Measurements from ENCODE around the gene SLC5A3.

The SLC5A3 gene

DNA sequence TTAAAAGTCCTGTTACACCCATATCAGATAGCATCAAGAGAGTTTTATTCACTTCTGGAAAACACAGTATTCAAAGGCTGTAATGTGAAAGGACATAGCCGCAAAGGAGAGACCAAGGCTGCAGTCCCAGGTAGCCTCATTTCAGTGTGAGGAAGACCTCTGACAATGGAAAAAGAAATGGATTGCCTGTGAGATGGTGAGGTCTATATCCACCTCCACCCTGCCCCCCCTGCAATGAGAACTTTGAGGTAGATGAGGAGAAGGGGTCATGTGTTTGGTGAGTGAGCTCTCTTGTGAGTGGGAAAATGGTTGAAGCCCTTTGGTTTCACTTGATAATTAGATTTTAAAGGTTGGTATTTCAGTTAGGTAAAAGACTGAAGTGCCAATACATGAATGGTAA lies 3.5 kb downstream of the SLC5A3 start:
- Histone ChIP-seq H3K36me3 (ENCODE audit: control insufficient read depth in 4 of 4, insufficient read depth in 4 of 4, low read length in 3 of 4) (peaks cover 0 to 7% (median 2%) of the 10 kb centered on the region in 4 experiments), H3K4me1 (ENCODE audit: control extremely low read depth in 1 of 4, control insufficient read depth in 4 of 4, insufficient read depth in 4 of 4, low read length in 3 of 4) (peaks cover 0 to 59% (median 18%) of the 10 kb centered on the region in 4 experiments), H3K4me3 (ENCODE audit: control insufficient read depth in 1 of 7, extremely low read depth in 1 of 7, insufficient read depth in 4 of 7, low read depth in 2 of 7, low read length in 6 of 7) (no peak overlapping the region), H3K27ac (ENCODE audit: insufficient read depth in 1 of 2, low read depth in 1 of 2, low read length in 2 of 2, poor library complexity in 1 of 2, severe bottlenecking in 2 of 2) (no peak overlapping the region), H3K27me3 (replicated peaks in 2 of 5; ENCODE audit: control insufficient read depth in 4 of 5, insufficient read depth in 5 of 5, low read length in 4 of 5) (no peaks in the 10 kb centered on the region), H3K9me3 (ENCODE audit: control extremely low read depth in 1 of 5, control insufficient read depth in 4 of 5, insufficient read depth in 2 of 5, low read depth in 1 of 5, low read length in 4 of 5) (no peaks in the 10 kb centered on the region)
- ChIA-PET POLR2A (no interaction called here), CTCF (interaction anchor here (1.3 to 1.9 kb wide), 4 partner anchors 10 to 153 kb away, joined by 3 to 6 read pairs (median 4); no protein-coding TSS in a partner anchor)
- 83% methylated on average over 1 of the region's 1 CpG for WGBS (ENCODE audit: insufficient coverage)
- no peak for DNase-seq

- WGBS (ENCODE audit: insufficient coverage): no CpG with 5 or more reads among the region's 1 CpG
- H3K9me3 ChIP-seq (ENCODE audit: control extremely low read depth in 1 of 5, control insufficient read depth in 4 of 5, insufficient read depth in 2 of 5, low read depth in 1 of 5, low read length in 4 of 5): no peaks in the 10 kb centered on the region
- ChIA-PET POLR2A (no interaction called here), CTCF (interaction anchor here (0.8 to 1.6 kb wide), 2 partner anchors 9 to 52 kb away, joined by 3 to 4 read pairs; no protein-coding TSS in a partner anchor)
- no peaks in the 10 kb centered on the region for H3K27me3 ChIP-seq (replicated peaks in 2 of 5; ENCODE audit: control insufficient read depth in 4 of 5, insufficient read depth in 5 of 5, low read length in 4 of 5)
- peaks cover 0 to 14% (median 2%) of the 10 kb centered on the region in 4 experiments for H3K36me3 ChIP-seq (ENCODE audit: control insufficient read depth in 4 of 4, insufficient read depth in 4 of 4, low read length in 3 of 4)
- peaks cover 0 to 54% (median 13%) of the 10 kb centered on the region in 4 experiments for H3K4me1 ChIP-seq (ENCODE audit: control extremely low read depth in 1 of 4, control insufficient read depth in 4 of 4, insufficient read depth in 4 of 4, low read length in 3 of 4)
- H3K27ac ChIP-seq (ENCODE audit: insufficient read depth in 1 of 2, low read depth in 1 of 2, low read length in 2 of 2, poor library complexity in 1 of 2, severe bottlenecking in 2 of 2): peak overlapping the region in 1 of 2 experiments; percentile 38
- peak in 2 of 3 donors; percentile 18 to 26 for DNase-seq
- peak overlapping the region in 1 of 7 experiments; percentile 40 for H3K4me3 ChIP-seq (ENCODE audit: control insufficient read depth in 1 of 7, extremely low read depth in 1 of 7, insufficient read depth in 4 of 7, low read depth in 2 of 7, low read length in 6 of 7)
These were observed 4.5 kb downstream of the SLC5A3 start for GRCh38 chr21:34077888-34078287.

DNA sequence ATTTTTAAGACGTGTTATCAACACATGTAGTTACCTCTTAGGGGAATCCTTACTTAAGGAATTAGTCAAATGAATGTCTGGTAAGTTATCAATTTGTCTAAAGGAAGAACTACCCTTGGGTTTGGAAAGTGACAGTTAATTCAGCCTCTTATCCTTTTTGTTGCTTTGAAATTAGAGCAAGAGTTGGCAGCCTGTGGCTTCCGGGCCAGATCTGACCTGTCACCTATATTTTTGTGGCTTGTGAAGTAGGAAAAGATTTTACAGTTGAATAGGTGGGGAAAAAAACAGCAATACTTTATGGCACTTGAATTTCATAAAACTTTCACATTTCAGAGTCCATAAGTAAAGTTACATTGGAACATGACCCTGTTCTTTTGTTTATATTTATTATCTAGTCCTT lies 5.5 kb downstream of the SLC5A3 start:
- peaks cover 0 to 54% (median 12%) of the 10 kb centered on the region in 4 experiments for H3K4me1 ChIP-seq (ENCODE audit: control extremely low read depth in 1 of 4, control insufficient read depth in 4 of 4, insufficient read depth in 4 of 4, low read length in 3 of 4)
- ChIA-PET POLR2A (interaction anchor here (0.8 kb wide), 1 partner anchor 199 kb away, joined by 5 read pairs; no protein-coding TSS in a partner anchor), CTCF (interaction anchor here (1.5 kb wide), 1 partner anchor 14 kb away, joined by 4 read pairs; no protein-coding TSS in a partner anchor)
- peak overlapping the region in 1 of 7 experiments; percentile 44 for H3K4me3 ChIP-seq (ENCODE audit: control insufficient read depth in 1 of 7, extremely low read depth in 1 of 7, insufficient read depth in 4 of 7, low read depth in 2 of 7, low read length in 6 of 7)
- peaks cover 0 to 18% (median 4%) of the 10 kb centered on the region in 4 experiments for H3K36me3 ChIP-seq (ENCODE audit: control insufficient read depth in 4 of 4, insufficient read depth in 4 of 4, low read length in 3 of 4)
- DNase-seq: peak in 2 of 3 donors; percentile 27 to 50
- no peaks in the 10 kb centered on the region for H3K9me3 ChIP-seq (ENCODE audit: control extremely low read depth in 1 of 5, control insufficient read depth in 4 of 5, insufficient read depth in 2 of 5, low read depth in 1 of 5, low read length in 4 of 5)
- no peaks in the 10 kb centered on the region for H3K27me3 ChIP-seq (replicated peaks in 2 of 5; ENCODE audit: control insufficient read depth in 4 of 5, insufficient read depth in 5 of 5, low read length in 4 of 5)
- no CpG with 5 or more reads among the region's 2 CpGs for WGBS (ENCODE audit: insufficient coverage)
- H3K27ac ChIP-seq (ENCODE audit: insufficient read depth in 1 of 2, low read depth in 1 of 2, low read length in 2 of 2, poor library complexity in 1 of 2, severe bottlenecking in 2 of 2): peak overlapping the region in 1 of 2 experiments; percentile 7

- Histone ChIP-seq H3K27ac (ENCODE audit: insufficient read depth in 1 of 2, low read depth in 1 of 2, low read length in 2 of 2, poor library complexity in 1 of 2, severe bottlenecking in 2 of 2) (no peak overlapping the region), H3K4me3 (ENCODE audit: control insufficient read depth in 1 of 7, extremely low read depth in 1 of 7, insufficient read depth in 4 of 7, low read depth in 2 of 7, low read length in 6 of 7) (no peak overlapping the region), H3K27me3 (replicated peaks in 2 of 5; ENCODE audit: control insufficient read depth in 4 of 5, insufficient read depth in 5 of 5, low read length in 4 of 5) (no peaks in the 10 kb centered on the region), H3K9me3 (ENCODE audit: control extremely low read depth in 1 of 5, control insufficient read depth in 4 of 5, insufficient read depth in 2 of 5, low read depth in 1 of 5, low read length in 4 of 5) (no peaks in the 10 kb centered on the region), H3K4me1 (ENCODE audit: control extremely low read depth in 1 of 4, control insufficient read depth in 4 of 4, insufficient read depth in 4 of 4, low read length in 3 of 4) (peaks cover 0 to 39% (median 3%) of the 10 kb centered on the region in 4 experiments), H3K36me3 (ENCODE audit: control insufficient read depth in 4 of 4, insufficient read depth in 4 of 4, low read length in 3 of 4) (peaks cover 0 to 18% (median 4%) of the 10 kb centered on the region in 4 experiments)
- no peak for DNase-seq
- POLR2A ChIA-PET: no interaction called here
- CTCF ChIA-PET: no interaction called here
- WGBS (ENCODE audit: insufficient coverage): 100% methylated on average over 3 of the region's 5 CpGs
These were observed 7.3 kb downstream of the SLC5A3 start for GRCh38 chr21:34080710-34081109.

- no peak for DNase-seq
- H3K27ac ChIP-seq (ENCODE audit: insufficient read depth in 1 of 2, low read depth in 1 of 2, low read length in 2 of 2, poor library complexity in 1 of 2, severe bottlenecking in 2 of 2): no peak overlapping the region
- H3K4me1 ChIP-seq (ENCODE audit: control extremely low read depth in 1 of 4, control insufficient read depth in 4 of 4, insufficient read depth in 4 of 4, low read length in 3 of 4): peaks cover 0 to 27% (median 1%) of the 10 kb centered on the region in 4 experiments
- H3K9me3 ChIP-seq (ENCODE audit: control extremely low read depth in 1 of 5, control insufficient read depth in 4 of 5, insufficient read depth in 2 of 5, low read depth in 1 of 5, low read length in 4 of 5): no peaks in the 10 kb centered on the region
- no peaks in the 10 kb centered on the region for H3K27me3 ChIP-seq (replicated peaks in 2 of 5; ENCODE audit: control insufficient read depth in 4 of 5, insufficient read depth in 5 of 5, low read length in 4 of 5)
- 100% methylated on average over 3 of the region's 4 CpGs for WGBS (ENCODE audit: insufficient coverage)
- peaks cover 0 to 16% (median 5%) of the 10 kb centered on the region in 4 experiments for H3K36me3 ChIP-seq (ENCODE audit: control insufficient read depth in 4 of 4, insufficient read depth in 4 of 4, low read length in 3 of 4)
- H3K4me3 ChIP-seq (ENCODE audit: control insufficient read depth in 1 of 7, extremely low read depth in 1 of 7, insufficient read depth in 4 of 7, low read depth in 2 of 7, low read length in 6 of 7): no peak overlapping the region
- ChIA-PET CTCF (no interaction called here), POLR2A (no interaction called here)
These were observed 9.4 kb downstream of the SLC5A3 start for GRCh38 chr21:34082769-34083168.

- 92% methylated on average over 2 of the region's 3 CpGs for WGBS (ENCODE audit: insufficient coverage)
- H3K9me3 ChIP-seq (ENCODE audit: control extremely low read depth in 1 of 5, control insufficient read depth in 4 of 5, insufficient read depth in 2 of 5, low read depth in 1 of 5, low read length in 4 of 5): no peaks in the 10 kb centered on the region
- CTCF ChIA-PET: no interaction called here
- DNase-seq: no peak
- H3K36me3 ChIP-seq (ENCODE audit: control insufficient read depth in 4 of 4, insufficient read depth in 4 of 4, low read length in 3 of 4): peaks cover 0 to 16% (median 5%) of the 10 kb centered on the region in 4 experiments
- peaks cover 0 to 22% (median 1%) of the 10 kb centered on the region in 4 experiments for H3K4me1 ChIP-seq (ENCODE audit: control extremely low read depth in 1 of 4, control insufficient read depth in 4 of 4, insufficient read depth in 4 of 4, low read length in 3 of 4)
- POLR2A ChIA-PET: no interaction called here
- H3K27me3 ChIP-seq (replicated peaks in 2 of 5; ENCODE audit: control insufficient read depth in 4 of 5, insufficient read depth in 5 of 5, low read length in 4 of 5): no peaks in the 10 kb centered on the region
- no peak overlapping the region for H3K27ac ChIP-seq (ENCODE audit: insufficient read depth in 1 of 2, low read depth in 1 of 2, low read length in 2 of 2, poor library complexity in 1 of 2, severe bottlenecking in 2 of 2)
- no peak overlapping the region for H3K4me3 ChIP-seq (ENCODE audit: control insufficient read depth in 1 of 7, extremely low read depth in 1 of 7, insufficient read depth in 4 of 7, low read depth in 2 of 7, low read length in 6 of 7)
These were observed 10.0 kb downstream of the SLC5A3 start for GRCh38 chr21:34083357-34083756.

DNA sequence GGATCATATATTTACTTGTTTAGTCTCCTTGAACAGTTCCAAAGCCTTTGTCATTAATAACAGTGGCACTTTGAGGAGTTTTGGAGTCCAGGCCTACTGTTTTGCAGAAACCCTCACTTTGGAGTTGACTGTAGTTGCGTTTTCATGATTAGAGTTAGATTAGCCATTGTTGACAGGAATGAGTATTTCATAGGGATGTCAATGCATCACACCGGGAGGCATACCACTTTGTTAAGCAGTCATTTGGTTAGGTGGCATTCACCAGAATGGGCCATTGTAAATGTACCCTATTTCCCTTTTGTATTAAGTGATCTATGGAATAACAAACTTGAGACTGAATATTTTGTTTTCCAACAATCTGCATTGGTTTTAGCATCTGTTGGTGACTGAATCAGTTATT lies 11.8 kb downstream of the SLC5A3 start:
- Histone ChIP-seq H3K4me3 (ENCODE audit: control insufficient read depth in 1 of 7, extremely low read depth in 1 of 7, insufficient read depth in 4 of 7, low read depth in 2 of 7, low read length in 6 of 7) (no peak overlapping the region), H3K27ac (ENCODE audit: insufficient read depth in 1 of 2, low read depth in 1 of 2, low read length in 2 of 2, poor library complexity in 1 of 2, severe bottlenecking in 2 of 2) (no peak overlapping the region), H3K36me3 (ENCODE audit: control insufficient read depth in 4 of 4, insufficient read depth in 4 of 4, low read length in 3 of 4) (peaks cover 0 to 16% (median 4%) of the 10 kb centered on the region in 4 experiments), H3K27me3 (replicated peaks in 2 of 5; ENCODE audit: control insufficient read depth in 4 of 5, insufficient read depth in 5 of 5, low read length in 4 of 5) (no peaks in the 10 kb centered on the region), H3K9me3 (ENCODE audit: control extremely low read depth in 1 of 5, control insufficient read depth in 4 of 5, insufficient read depth in 2 of 5, low read depth in 1 of 5, low read length in 4 of 5) (no peaks in the 10 kb centered on the region), H3K4me1 (ENCODE audit: control extremely low read depth in 1 of 4, control insufficient read depth in 4 of 4, insufficient read depth in 4 of 4, low read length in 3 of 4) (peaks cover 0 to 9% (median 1%) of the 10 kb centered on the region in 4 experiments)
- ChIA-PET POLR2A (no interaction called here), CTCF (no interaction called here)
- no peak for DNase-seq
- WGBS (ENCODE audit: insufficient coverage): 100% methylated on average over 2 of the region's 2 CpGs

Data from common myeloid progenitor, CD34-positive (primary cell).